ENCODE results near the gene RAB27A. TPM values are rescaled to one million over a fixed set of nuclear protein-coding genes. Genes with fewer than 3 reads are reported as not detected.

Gene RAB27A
- total RNA-seq, 2 donors from 2014 or later, result 21.0 to 40.7 TPM

DNA sequence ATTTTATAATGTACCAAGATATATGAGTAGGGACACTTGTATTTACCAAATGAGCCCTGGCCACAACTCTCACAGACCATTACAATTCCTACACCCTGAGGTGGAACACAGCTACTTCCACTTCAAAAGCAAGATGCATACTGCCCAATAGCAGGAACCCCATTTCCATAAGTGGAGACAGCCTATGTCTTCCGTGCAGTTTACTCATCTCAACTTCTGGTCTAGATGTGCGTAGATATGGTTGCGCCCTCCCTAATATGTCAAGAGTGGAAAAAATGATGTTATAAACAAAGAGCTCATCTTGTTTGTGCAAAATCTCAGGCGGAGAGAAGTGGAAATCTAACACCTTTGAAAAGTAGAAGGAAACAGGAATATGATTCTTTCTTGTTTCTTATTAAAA lies 44.6 kb downstream of the RAB27A start:
- Histone ChIP-seq H3K36me3 (no peaks in the 10 kb centered on the region), H3K27ac (no peak overlapping the region), H3K9me3 (no peaks in the 10 kb centered on the region), H3K4me3 (no peak overlapping the region), H3K4me1 (ENCODE audit: control insufficient read depth in 1 of 2, low read depth in 2 of 2) (no peaks in the 10 kb centered on the region), H3K27me3 (replicated peaks; ENCODE audit: insufficient read depth) (no peaks in the 10 kb centered on the region)
- ATAC-seq (ENCODE audit: insufficient number of reproducible peaks, low FRiP score, low read depth) (no peak), DNase-seq (ENCODE audit: low spot score) (no peak)
- TF ChIP-seq, protein P1, sequence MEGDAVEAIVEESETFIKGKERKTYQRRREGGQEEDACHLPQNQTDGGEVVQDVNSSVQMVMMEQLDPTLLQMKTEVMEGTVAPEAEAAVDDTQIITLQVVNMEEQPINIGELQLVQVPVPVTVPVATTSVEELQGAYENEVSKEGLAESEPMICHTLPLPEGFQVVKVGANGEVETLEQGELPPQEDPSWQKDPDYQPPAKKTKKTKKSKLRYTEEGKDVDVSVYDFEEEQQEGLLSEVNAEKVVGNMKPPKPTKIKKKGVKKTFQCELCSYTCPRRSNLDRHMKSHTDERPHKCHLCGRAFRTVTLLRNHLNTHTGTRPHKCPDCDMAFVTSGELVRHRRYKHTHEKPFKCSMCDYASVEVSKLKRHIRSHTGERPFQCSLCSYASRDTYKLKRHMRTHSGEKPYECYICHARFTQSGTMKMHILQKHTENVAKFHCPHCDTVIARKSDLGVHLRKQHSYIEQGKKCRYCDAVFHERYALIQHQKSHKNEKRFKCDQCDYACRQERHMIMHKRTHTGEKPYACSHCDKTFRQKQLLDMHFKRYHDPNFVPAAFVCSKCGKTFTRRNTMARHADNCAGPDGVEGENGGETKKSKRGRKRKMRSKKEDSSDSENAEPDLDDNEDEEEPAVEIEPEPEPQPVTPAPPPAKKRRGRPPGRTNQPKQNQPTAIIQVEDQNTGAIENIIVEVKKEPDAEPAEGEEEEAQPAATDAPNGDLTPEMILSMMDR (IDR thresholded peaks at IDR 0.05), result no peak

- Histone ChIP-seq H3K4me3 (no peak overlapping the region), H3K36me3 (no peaks in the 10 kb centered on the region), H3K9me3 (no peaks in the 10 kb centered on the region), H3K27ac (no peak overlapping the region), H3K27me3 (replicated peaks; ENCODE audit: insufficient read depth) (no peaks in the 10 kb centered on the region), H3K4me1 (ENCODE audit: control insufficient read depth in 1 of 2, low read depth in 2 of 2) (no peaks in the 10 kb centered on the region)
- DNase-seq (ENCODE audit: low spot score) (no peak), ATAC-seq (ENCODE audit: insufficient number of reproducible peaks, low FRiP score, low read depth) (no peak)
- TF ChIP-seq, protein P1 (IDR thresholded peaks at IDR 0.05), result no peak
Measured at GRCh38 chr15:55241891-55242290, 47.7 kb downstream of the RAB27A start.

DNA sequence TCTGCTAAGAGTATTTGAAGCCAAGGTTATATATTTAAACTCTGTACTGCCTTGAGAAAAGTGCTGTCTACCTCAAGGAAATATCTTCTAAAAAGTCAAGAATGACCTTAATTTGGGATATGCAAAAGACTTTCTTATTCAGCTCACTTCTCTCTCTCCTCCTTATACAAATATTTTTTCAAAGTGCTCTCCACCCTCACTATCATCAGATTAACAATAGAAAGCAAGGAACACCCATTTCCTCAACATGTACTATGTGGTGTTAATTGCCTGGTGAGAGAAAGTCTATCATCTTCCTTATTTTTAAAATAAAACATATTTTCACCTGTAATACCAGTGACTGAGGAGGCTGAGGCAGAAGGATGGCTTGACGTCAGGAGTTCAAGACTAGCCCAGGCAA lies 48.4 kb downstream of the RAB27A start:
- Histone ChIP-seq H3K4me3 (no peak overlapping the region), H3K9me3 (no peaks in the 10 kb centered on the region), H3K4me1 (ENCODE audit: control insufficient read depth in 1 of 2, low read depth in 2 of 2) (no peaks in the 10 kb centered on the region), H3K27me3 (replicated peaks; ENCODE audit: insufficient read depth) (no peaks in the 10 kb centered on the region), H3K27ac (no peak overlapping the region), H3K36me3 (no peaks in the 10 kb centered on the region)
- TF ChIP-seq, protein P1 (IDR thresholded peaks at IDR 0.05), result no peak
- DNase-seq (ENCODE audit: low spot score), result no peak
- ATAC-seq (ENCODE audit: insufficient number of reproducible peaks, low FRiP score, low read depth), result no peak

DNA sequence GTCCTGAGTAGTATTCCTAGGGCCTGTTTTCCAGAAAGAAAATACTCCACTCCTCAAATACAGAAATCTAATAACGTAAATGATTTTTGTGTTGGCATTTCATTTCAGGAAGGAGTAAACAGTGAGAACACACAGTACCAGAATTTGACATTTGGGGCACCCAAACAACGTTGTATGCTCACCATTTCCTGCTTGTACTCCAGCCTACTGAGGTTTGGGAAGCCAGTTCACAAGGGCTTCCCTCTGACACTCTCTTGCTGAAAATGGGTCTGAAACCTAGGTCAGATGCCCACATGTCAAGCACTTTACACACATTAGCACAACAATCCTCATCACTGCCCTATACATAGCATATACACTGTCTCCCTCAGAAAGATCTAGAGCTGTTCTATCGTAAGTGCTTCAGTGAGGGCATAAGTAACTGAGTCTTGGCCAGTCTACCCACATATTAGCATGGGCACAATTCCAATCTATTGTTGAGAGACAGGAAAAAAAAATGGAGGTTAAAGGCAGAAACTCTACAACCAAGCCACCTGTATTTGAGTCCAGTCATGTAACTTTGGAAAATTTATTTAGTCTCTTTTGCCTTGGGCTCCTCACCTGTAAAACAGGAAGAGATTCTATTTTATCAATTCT lies 49.4 kb downstream of the RAB27A start:
- H3K4me3 ChIP-seq, result no peak overlapping the region
- TF ChIP-seq, protein P1 (IDR thresholded peaks at IDR 0.05), result no peak
- H3K27ac ChIP-seq, result no peak overlapping the region
- H3K27me3 ChIP-seq (replicated peaks; ENCODE audit: insufficient read depth), result no peaks in the 10 kb centered on the region
- H3K36me3 ChIP-seq, result no peaks in the 10 kb centered on the region
- ATAC-seq (ENCODE audit: insufficient number of reproducible peaks, low FRiP score, low read depth) (no peak), DNase-seq (ENCODE audit: low spot score) (no peak)
- H3K9me3 ChIP-seq, result no peaks in the 10 kb centered on the region
- no peaks in the 10 kb centered on the region for H3K4me1 ChIP-seq (ENCODE audit: control insufficient read depth in 1 of 2, low read depth in 2 of 2)

DNA sequence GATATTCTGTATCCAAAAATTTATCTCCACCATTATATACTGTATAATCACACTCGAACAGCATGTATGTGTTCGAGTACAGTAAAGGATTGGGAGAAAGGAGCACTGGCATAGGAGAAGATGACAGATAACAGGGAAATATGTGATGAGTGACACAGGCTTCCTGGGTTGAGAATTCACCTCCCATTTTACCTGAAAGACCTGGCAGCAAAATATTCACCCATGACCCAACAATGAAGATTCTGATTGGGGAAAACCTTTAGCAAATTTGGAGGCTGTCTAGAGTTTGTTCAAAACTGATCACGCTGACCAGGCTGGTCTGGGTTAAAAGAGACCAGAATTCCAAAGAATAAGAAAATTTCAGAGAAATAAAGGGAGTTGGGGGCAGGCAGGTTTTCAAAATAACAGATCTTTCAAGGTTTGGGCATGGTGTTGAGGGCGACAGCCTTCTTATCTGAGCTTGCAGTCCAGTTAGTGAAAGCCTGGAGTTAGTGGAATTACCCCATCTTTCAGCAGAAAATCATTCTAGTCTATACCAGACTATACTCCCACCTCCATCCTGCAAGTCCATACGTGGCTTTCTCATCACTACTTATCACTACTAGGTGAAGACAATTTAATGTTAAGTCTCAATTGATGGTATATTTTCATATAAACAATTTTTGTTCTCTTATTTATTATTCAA lies 50.0 kb downstream of the RAB27A start:
- DNase-seq (ENCODE audit: low spot score) (no peak), ATAC-seq (ENCODE audit: insufficient number of reproducible peaks, low FRiP score, low read depth) (no peak)
- Histone ChIP-seq H3K27me3 (replicated peaks; ENCODE audit: insufficient read depth) (no peaks in the 10 kb centered on the region), H3K4me3 (no peak overlapping the region), H3K27ac (no peak overlapping the region), H3K9me3 (no peaks in the 10 kb centered on the region), H3K36me3 (no peaks in the 10 kb centered on the region), H3K4me1 (ENCODE audit: control insufficient read depth in 1 of 2, low read depth in 2 of 2) (no peaks in the 10 kb centered on the region)
- TF ChIP-seq, protein P1 (IDR thresholded peaks at IDR 0.05), result no peak

Measured in thoracic aorta (tissue), 2 donors.